ENCODE data around the gene ZYG11A.

DNA sequence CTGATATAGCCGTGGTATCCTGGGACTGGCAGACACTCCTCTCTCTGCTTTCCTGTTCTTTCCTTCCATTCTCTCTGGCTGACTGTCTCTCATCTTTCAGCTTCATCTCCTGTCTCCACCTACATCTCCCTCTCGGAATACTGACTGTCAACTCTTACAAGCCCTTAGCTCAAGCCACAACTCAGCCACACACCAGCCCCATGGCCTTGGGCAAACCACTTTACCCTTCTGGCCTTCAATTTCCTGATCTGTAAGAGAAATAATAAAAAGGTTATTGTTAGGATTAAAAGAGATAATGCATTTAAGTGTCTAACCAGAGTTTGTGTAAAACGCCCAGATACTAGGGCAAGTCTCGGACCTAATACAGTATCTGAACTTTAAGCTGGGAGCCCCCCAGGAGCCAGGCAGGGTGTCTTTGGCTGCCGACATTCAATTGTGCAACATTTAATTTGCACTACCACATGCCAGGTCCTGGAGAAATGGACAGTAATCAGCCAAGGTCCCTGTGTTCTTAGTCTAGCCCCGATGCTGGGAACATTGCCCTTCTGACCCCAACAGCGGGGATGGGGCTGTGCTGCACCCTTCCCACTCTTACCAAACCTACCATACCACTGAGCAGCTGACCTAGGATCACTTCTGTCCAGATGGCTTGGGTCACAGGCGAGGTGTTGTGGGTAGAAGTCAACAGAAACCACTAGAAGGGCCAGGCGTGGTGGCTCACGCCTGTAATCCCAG lies 73.8 kb downstream of the ZYG11A start:
- TF ChIP-seq, protein P1, sequence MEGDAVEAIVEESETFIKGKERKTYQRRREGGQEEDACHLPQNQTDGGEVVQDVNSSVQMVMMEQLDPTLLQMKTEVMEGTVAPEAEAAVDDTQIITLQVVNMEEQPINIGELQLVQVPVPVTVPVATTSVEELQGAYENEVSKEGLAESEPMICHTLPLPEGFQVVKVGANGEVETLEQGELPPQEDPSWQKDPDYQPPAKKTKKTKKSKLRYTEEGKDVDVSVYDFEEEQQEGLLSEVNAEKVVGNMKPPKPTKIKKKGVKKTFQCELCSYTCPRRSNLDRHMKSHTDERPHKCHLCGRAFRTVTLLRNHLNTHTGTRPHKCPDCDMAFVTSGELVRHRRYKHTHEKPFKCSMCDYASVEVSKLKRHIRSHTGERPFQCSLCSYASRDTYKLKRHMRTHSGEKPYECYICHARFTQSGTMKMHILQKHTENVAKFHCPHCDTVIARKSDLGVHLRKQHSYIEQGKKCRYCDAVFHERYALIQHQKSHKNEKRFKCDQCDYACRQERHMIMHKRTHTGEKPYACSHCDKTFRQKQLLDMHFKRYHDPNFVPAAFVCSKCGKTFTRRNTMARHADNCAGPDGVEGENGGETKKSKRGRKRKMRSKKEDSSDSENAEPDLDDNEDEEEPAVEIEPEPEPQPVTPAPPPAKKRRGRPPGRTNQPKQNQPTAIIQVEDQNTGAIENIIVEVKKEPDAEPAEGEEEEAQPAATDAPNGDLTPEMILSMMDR (conservative IDR thresholded peaks at IDR 0.05 in 1 of 2, IDR thresholded peaks at IDR 0.05 in 1 of 2; ENCODE audit: extremely low read depth in 1 of 2, insufficient read depth in 1 of 2, low read depth in 1 of 2, low read length in 2 of 2): no peak
- TF ChIP-seq EZH2 (IDR thresholded peaks at IDR 0.05; ENCODE audit: borderline replicate concordance, low read length): no peak
